ENCODE results near the gene MUCL3.
"Not testable (repeated sequence)": the region's sequence is repeated elsewhere in the genome, so short reads cannot be mapped to it uniquely, and the experiment has no call there.

MUCL3 gene

GRCh38 chr6:30947231-30947630 lies 6.5 kb downstream of the MUCL3 start:
- DNase-seq: no peak

DNA sequence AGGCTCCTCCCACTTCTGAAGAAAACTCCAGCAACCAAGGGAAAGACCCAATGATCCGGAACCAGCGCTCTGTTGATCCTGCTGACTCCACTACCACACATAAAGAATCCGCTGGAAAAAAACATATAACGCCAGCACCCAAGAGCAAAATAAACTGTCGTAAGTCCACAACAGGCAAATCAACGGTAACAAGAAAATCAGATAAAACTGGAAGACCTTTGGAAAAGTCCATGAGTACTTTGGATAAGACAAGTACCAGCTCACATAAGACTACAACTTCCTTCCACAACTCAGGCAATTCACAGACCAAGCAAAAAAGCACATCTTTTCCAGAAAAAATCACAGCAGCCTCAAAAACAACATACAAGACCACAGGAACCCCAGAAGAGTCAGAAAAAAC lies 8.0 kb downstream of the MUCL3 start:
- no peak for DNase-seq

DNA sequence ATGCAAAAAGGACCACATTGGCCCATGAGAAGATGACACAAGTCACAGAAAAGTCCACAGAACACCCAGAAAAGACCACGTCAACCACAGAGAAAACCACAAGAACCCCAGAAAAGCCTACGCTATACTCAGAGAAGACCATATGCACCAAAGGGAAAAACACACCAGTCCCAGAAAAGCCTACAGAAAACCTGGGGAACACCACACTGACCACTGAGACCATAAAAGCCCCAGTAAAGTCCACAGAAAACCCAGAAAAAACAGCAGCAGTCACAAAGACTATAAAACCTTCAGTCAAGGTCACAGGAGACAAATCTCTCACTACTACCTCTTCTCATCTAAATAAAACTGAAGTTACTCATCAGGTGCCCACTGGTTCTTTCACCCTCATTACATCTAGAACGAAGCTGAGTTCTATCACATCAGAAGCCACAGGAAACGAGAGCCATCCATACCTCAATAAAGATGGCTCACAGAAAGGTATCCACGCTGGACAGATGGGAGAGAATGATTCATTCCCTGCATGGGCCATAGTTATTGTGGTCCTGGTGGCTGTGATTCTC lies 11.2 kb downstream of the MUCL3 start:
- no peak for DNase-seq

DNA sequence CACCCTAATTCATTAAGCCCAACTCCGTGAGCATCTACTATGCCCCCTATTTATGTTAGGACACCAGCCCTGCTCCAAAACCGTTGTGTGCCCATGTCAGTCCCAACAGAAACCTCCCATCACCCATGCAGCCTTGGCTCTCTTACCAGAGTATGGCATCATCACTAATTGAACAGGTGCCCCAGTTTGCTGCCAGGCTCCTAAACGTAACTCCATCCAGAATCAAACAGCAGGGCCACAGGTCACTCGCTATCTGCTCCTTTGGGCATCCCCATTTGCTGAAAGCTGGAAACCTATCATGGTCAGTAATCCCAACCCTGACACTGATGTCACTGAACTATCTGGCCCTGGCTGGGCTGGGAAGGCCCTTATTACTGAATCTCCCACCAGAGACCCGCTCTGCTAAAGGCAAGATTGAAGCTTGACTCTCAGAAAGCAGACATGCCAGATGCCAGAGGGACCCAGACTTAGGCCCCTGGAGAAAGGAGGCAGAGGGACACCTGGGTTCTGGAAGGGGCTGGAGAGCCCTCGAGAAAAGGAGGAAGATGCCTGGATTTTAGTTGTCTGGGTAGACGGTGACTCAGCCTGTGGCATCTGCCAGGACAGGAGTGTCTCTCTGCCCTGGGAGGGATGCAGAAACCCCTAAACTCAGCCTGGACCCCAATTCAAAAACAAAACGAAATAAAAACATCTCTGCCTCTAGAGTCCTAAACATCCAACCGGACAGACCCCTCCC lies 14.0 kb downstream of the MUCL3 start:
- DNase-seq: no peak

DNA sequence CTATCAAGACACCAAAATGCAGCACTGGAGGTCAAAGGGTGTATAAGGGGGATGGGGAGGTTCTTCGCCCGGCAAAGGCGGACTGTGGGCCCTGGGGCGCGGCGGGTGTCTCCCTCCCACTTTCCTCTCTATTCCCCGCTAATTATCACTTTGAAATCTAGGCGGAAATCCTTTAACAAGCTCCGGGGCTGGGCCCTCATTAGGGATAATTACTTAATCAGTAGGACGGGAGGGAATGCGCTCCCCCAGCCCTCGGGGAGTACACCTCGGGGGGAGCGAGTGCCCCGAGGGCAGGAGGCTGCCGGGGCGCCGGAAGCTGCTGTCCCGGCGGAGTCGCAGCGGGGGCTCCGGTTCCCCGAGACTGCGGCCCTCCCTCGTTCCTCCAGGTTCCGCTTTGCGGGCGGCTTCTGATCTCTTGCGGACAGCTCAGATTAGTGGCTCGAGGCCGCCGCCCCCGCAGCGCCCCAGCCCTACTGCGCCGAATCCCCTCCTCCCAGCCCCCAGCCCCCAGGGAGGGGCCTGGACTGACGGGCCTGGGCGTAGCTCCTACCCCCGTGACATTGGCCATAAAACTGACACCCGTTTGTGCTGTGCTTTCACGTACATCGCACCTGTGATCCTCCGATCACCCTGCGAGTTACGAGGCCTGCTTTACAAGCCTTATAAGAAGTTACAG lies 14.7 kb downstream of the MUCL3 start:
- peak; percentile 71 for DNase-seq

- no peak for DNase-seq
Measured at GRCh38 chr6:30957716-30958115, 16.9 kb downstream of the MUCL3 start.

DNA sequence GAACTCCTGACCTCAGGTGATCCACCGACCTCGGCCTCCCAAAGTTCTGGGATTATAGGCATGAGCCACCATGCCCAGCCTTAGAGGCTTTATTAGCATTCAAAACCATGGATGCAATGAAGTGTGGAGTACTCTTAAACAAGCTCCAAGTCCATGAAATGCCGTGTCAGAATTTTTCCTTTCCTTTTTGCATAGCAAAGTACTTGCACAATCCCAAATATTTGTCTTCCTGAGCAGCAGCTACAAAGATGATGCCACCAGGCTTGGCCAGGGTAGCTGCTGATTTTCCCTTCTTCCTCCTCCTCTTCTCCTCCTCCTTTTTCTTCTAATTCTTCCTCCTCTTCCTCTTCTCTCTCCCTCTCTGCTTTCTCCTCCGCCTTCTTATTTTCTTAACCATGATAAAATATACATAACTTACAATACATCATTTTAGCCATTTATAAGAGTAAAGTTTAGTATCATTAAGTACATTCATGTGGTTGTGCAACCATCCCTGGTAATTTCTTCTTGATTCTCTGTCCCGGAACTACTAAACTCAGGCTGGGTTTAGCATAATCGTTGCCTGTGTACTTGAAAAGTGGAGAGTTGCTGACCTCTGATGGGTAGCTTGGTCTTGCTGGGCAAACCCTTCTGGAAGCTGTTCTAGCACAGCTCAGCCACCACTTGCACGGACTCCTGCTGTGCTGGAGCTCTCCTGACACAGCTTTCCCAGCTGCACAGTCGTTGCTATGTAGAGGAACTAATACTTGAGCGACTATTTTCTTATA lies 20.3 kb downstream of the MUCL3 start:
- no peak for DNase-seq

DNA sequence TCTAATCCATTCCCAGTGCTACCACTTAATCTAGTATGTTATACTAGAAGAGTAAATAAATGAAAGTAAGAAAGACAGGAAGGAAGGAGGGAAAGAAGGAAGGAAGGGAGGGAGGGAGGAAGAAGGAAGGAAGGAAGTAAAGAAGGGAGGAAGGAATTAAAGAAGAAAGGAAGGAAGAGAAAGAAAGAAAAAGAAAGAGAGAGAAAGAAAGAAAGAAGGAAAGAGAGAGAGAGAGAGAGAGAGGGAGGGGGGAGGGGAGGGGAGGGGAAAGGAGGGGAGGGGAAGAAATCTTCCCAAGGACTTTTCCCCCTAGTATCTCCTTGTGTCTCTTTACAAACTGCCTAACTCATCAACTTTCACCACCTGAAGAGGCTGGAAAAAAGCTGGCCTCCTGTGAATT lies 21.9 kb downstream of the MUCL3 start:
- no peak for DNase-seq

- DNase-seq: no peak
Measured at GRCh38 chr6:30963641-30964040, 22.9 kb downstream of the MUCL3 start.

DNA sequence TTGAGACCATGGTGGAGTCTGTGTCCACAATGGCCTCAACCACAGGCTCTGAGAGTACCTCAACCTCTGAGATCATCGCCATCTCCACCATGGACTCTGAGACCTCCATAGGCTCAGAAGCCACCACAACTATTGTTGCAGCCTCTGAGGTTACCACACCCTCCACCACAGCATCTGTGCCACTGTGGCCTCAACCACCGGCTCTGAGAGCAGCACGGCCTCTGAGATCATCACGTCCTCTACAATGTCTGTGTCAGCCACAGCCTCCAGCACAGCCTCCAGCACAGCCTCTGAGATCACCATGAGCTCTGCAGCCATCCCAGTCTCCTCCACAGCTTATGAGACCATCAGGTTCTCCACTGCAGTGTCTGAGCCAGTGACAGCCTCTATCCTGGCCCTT lies 23.3 kb downstream of the MUCL3 start:
- no peak for DNase-seq

- DNase-seq: no peak
Measured at GRCh38 chr6:30965140-30965601, 24.4 kb downstream of the MUCL3 start.

DNA sequence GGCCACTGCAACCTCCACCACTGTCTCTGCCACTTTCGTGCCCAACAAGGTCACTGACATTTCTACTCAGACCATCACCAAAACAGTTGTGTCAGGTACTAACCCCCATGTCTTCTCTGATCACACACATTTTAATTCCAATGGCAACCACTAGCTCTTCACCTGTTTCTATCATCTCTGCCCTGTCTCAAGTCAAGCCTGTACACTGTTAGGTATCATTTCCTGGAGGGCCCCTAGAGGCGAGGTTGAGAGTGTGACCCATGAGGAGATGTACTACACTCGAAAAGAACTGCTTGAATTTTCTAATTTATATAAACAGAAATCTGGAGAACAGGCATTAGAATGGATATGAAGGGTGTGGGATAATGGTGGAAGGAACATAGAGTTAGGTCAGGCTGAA lies 25.4 kb downstream of the MUCL3 start:
- no peak for DNase-seq

DNA sequence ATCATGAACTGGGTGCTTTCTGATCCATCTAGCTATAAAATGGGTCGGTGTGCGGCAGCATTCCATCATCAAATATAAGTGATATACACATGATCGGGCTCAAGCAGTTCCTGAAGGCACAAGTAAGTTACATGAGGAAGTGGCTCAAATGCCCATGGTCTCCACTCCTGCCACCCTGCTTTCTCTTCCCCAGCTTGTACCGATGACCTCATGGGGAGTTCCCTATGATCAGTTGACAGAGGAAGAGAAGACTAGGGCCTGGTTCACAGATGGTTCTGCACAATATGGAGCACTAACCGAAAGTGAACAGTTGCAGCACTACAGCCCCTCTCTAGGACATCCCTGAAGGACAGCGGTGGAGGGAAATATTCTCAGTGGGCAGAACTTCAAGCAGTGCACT lies 28.4 kb downstream of the MUCL3 start:
- DNase-seq: not testable (repeated sequence)

DNA sequence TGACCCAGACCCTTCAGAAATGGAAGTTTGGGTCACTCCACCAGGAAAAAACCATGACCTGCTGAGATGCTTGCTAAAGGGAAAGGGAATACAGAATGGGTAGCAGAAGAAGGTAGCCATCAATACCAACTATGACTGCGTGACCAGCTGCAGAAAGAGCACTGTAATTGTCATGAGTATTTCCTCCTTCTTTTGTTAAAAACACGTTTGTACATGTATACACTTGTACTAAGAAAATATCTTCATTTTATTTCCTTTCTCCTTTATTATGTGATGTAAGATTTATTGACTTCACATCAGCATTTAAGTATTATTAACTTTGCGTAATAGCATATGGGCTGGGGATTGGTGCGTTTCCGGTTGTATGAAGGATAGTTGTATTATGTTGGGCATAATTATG lies 30.2 kb downstream of the MUCL3 start:
- DNase-seq: no peak

DNA sequence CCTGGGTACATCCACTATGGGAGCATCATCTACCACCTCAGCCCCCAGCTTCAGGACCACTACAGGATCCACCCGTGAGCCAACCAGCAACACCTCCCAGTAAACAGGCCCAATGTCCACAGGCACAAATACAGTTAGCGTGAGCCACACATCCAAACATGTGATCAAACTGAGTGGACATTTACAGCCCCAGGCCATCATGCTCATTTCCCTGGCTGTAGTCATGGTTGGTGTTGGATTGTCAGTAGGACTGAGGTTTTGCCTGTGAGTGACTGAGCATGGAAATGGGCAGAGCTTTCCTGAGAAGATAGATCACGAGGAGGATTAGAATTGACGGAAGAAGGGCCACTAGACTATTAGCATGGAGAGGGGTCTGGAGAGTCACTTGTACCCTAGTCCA lies 32.0 kb downstream of the MUCL3 start:
- DNase-seq: no peak

- DNase-seq: no peak
Measured at GRCh38 chr6:30974490-30975252, 33.9 kb downstream of the MUCL3 start.

- no peak for DNase-seq
Measured at GRCh38 chr6:30979141-30979540, 38.4 kb downstream of the MUCL3 start.

DNA sequence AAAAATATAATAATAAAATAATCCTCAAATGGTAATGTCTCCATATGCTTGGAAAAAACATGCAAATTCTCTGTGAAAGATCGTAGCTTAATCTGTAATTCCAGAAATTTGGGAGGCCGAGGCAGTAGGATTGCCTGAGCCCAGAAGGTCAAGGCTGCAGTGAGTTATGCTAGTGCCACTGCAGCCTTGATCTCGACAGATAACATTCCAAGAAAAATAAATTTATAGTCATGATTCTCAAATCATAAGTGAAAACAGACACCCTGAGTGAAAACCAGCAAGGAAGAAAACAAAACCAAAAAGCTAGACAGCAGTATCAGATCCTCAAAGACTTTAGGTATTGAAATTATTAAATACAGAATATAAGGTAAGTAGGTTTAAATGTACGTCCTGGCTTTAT lies 38.9 kb downstream of the MUCL3 start:
- DNase-seq: no peak

DNA sequence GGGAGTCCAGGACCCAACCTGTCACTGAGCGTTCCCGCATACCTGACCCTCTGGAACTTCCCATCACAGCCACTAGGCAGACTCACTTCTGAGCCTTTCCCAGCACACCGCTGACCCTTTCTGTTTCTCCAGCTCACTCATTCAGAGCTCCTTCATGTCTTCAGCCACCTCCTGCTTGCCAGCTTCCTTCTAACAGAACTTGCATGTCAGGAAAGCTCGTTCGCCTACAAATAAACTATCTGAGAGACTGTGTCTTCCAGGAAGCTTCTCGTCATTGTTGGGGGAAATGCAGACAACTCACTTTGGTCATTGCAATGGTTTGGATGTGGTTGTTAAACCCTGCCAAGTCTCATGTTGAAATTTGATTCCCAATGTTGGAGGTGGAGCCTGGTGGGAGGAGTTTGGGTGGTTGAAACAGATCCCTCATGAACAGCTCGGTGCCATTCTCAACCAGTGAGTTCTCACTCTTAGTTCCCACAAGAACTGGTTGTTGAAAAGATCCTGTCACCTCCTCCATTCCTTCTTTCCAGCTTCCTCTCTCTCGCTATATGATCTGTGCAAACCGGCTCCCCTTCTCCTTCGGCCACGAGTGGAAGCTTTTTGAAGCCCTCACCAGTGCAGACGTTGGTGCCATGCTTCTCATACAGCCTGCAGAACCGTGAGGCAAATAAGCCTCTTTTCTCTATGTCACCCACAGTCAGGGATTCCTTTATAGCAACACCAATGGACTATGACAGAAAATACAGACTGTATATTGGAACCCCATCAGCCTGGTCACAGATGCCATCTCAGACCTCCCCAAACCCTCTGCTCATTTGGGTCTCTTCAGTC lies 41.4 kb downstream of the MUCL3 start:
- DNase-seq: no peak

GRCh38 chr6:30983439-30983838 lies 42.7 kb downstream of the MUCL3 start, which contains the start of gene MUC21:
MUC21 (plus strand) TSS chr6:30983718; CDS start chr6:30983959, 241 bp downstream.
- DNase-seq: no peak

DNA sequence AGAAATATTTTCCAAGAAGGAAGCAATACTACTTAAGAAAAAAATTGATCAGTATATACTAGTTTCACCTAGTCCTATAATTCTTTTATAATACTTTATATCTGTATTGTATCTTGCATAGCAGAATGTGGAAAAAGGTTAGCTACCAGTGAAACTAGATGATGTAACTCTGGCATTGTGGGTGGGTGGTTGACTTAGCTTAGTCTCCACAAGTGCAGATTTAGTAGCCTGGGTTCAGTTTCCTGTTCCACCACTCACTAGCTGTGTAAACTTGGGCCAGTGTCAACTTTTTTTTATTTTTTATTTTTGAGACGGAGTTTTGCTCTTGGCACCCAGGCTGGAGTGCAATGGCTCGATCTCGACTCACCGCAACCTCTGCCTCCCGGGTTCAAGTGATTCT lies 44.7 kb downstream of the MUCL3 start:
- DNase-seq: no peak

DNA sequence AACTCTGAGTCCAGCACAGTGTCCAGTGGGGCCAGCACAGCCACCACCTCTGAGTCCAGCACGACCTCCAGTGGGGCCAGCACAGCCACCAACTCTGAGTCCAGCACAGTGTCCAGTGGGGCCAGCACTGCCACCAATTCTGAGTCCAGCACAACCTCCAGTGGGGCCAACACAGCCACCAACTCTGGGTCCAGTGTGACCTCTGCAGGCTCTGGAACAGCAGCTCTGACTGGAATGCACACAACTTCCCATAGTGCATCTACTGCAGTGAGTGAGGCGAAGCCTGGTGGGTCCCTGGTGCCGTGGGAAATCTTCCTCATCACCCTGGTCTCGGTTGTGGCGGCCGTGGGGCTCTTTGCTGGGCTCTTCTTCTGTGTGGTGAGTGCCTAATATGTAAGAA lies 46.5 kb downstream of the MUCL3 start:
- DNase-seq: no peak

Data from NCI-H146 (cell line).